Measurements from ENCODE around the gene FNDC11. TPM values are rescaled to one million over a fixed set of nuclear protein-coding genes. Genes with fewer than 3 reads are reported as not detected.
A peak's percentile ranks its signal among the peaks of the same experiment; 100 is the strongest.

Gene FNDC11
- total and polyA plus RNA-seq, 2 of the 13 experiments (the other 11 are each of a cell fraction or from before 2014, with no cell fraction given) = 0.07 TPM; not detected in 1

DNA sequence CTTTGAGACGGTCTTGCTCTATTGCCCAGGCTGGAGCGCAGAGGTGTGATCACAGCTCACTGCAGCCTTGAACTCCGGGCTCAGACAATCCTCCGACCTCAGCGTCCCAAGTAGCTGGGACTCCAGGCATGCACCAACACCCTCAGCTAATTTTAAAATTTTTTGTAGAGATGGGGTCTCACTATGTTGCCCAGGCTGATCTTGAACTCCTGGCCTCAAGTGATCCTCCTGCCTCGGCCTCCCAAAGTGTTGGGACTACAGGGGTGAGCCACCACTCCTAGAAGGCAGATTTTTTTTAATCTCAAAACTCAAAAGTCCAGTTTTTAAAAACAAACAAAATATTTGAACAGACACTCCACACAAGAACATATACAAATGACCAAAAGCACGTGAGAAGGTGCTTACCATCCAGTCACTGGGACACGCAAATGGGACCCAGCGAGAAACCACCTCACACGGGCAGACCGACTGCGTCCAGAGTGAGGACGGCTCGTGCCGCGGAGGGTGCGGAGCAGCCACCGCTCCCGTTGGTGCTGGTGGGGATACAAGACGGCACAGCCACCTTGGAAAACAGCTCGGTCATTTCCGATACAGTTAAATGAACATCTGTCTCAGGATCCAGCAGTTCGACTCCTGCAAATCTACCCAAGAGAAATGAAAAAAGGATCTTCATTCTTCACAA is 28.6 kb downstream of the FNDC11 start (continued):
- 0 out of 2 replicates have a peak, but pooled peaks have one; percentile 30 for TF ChIP-seq ERF (CRISPR knock-in tag; IDR thresholded peaks at IDR 0.05)
- 0 out of 2 replicates have a peak, but pooled peaks have one; percentile 17 for TF ChIP-seq RCOR2 (CRISPR knock-in tag; IDR thresholded peaks at IDR 0.05)
- no peak for TF ChIP-seq JUN (CRISPR knock-in tag; IDR thresholded peaks at IDR 0.05)
- no peak for TF ChIP-seq RFXANK (CRISPR knock-in tag; IDR thresholded peaks at IDR 0.05)
- TF ChIP-seq, protein P1, sequence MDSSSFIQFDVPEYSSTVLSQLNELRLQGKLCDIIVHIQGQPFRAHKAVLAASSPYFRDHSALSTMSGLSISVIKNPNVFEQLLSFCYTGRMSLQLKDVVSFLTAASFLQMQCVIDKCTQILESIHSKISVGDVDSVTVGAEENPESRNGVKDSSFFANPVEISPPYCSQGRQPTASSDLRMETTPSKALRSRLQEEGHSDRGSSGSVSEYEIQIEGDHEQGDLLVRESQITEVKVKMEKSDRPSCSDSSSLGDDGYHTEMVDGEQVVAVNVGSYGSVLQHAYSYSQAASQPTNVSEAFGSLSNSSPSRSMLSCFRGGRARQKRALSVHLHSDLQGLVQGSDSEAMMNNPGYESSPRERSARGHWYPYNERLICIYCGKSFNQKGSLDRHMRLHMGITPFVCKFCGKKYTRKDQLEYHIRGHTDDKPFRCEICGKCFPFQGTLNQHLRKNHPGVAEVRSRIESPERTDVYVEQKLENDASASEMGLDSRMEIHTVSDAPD (CRISPR knock-in tag; IDR thresholded peaks at IDR 0.05) = no peak
- no peak for TF ChIP-seq RBM22 (optimal IDR thresholded peaks at IDR 0.05; ENCODE audit: low read length)
- no peak for TF ChIP-seq ZNF264 (CRISPR knock-in tag; IDR thresholded peaks at IDR 0.05)
- TF ChIP-seq RBAK (CRISPR knock-in tag; IDR thresholded peaks at IDR 0.05) = no peak
- TF ChIP-seq, protein P2, sequence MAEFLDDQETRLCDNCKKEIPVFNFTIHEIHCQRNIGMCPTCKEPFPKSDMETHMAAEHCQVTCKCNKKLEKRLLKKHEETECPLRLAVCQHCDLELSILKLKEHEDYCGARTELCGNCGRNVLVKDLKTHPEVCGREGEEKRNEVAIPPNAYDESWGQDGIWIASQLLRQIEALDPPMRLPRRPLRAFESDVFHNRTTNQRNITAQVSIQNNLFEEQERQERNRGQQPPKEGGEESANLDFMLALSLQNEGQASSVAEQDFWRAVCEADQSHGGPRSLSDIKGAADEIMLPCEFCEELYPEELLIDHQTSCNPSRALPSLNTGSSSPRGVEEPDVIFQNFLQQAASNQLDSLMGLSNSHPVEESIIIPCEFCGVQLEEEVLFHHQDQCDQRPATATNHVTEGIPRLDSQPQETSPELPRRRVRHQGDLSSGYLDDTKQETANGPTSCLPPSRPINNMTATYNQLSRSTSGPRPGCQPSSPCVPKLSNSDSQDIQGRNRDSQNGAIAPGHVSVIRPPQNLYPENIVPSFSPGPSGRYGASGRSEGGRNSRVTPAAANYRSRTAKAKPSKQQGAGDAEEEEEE (CRISPR knock-in tag; IDR thresholded peaks at IDR 0.05; ENCODE audit: borderline replicate concordance) = no peak
- TF ChIP-seq ZFYVE20 (CRISPR knock-in tag; IDR thresholded peaks at IDR 0.05; ENCODE audit: borderline replicate concordance, low read depth) = no peak
- TF ChIP-seq ZNF546 (CRISPR knock-in tag; conservative IDR thresholded peaks at IDR 0.05) = no peak
- TF ChIP-seq ZNF770 (CRISPR knock-in tag; IDR thresholded peaks at IDR 0.05) = peak; percentile 92
- no peak for TF ChIP-seq ZNF83 (CRISPR knock-in tag; IDR thresholded peaks at IDR 0.05; ENCODE audit: borderline replicate concordance)
- TF ChIP-seq MIXL1 (CRISPR knock-in tag; IDR thresholded peaks at IDR 0.05) = no peak
- TF ChIP-seq ZNF746 (CRISPR knock-in tag; IDR thresholded peaks at IDR 0.05) = no peak
- TF ChIP-seq SRF (IDR thresholded peaks at IDR 0.05; ENCODE audit: low read depth, low read length) = no peak
- TF ChIP-seq ZNF737 (CRISPR knock-in tag; IDR thresholded peaks at IDR 0.05; ENCODE audit: borderline replicate concordance) = no peak; the same call in 1 of the 2 replicates
- no peak for TF ChIP-seq KLF11 (CRISPR knock-in tag; IDR thresholded peaks at IDR 0.05)
- TF ChIP-seq MEIS2 (CRISPR knock-in tag; IDR thresholded peaks at IDR 0.05) = no peak
- no peak for TF ChIP-seq ZNF816 (CRISPR knock-in tag; IDR thresholded peaks at IDR 0.05; ENCODE audit: borderline replicate concordance)
- TF ChIP-seq, protein P3, sequence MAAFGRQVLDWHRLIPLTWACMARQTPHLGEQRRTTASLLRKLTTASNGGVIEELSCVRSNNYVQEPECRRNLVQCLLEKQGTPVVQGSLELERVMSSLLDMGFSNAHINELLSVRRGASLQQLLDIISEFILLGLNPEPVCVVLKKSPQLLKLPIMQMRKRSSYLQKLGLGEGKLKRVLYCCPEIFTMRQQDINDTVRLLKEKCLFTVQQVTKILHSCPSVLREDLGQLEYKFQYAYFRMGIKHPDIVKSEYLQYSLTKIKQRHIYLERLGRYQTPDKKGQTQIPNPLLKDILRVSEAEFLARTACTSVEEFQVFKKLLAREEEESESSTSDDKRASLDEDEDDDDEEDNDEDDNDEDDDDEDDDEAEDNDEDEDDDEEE (CRISPR knock-in tag; IDR thresholded peaks at IDR 0.05) = no peak

All from HepG2 (cell line).